Esophagus muscularis mucosa (tissue), 4 donors: Measurements from ENCODE around the gene CHCHD3.

Experiments used
- CTCF ChIP-seq, 3 experiments: fragments of 200-600 bp in 2 of 3; fragments of 450-650 bp in 1 of 3; sonication (generic) in 2 of 3; IDR thresholded peaks; one replicate each; pipeline ENCODE4 v1.5.1; 2017 to 2019; ENCODE audit warnings: antibody characterized with exemption in 3 of 3, mild to moderate bottlenecking in 2 of 3, moderate library complexity in 1 of 3
- EP300 ChIP-seq: sonication (generic); formaldehyde crosslinking; IDR thresholded peaks from one replicate; pipeline ENCODE4 v1.6.1; 2017; ENCODE audit warnings: antibody characterized with exemption
- POLR2A ChIP-seq: fragments of 450-650 bp; IDR thresholded peaks from one replicate; pipeline ENCODE4 v1.6.1; 2017; ENCODE audit warnings: antibody characterized with exemption, moderate library complexity, mild to moderate bottlenecking, low read depth
- POLR2AphosphoS5 ChIP-seq, 2 donors: sonication (generic); formaldehyde crosslinking; IDR thresholded peaks; one replicate each; pipeline ENCODE4 v1.6.1; 2017; ENCODE audit warnings: antibody characterized with exemption in 2 of 2

- TF ChIP-seq CTCF (IDR thresholded peaks at IDR 0.05) (no peak), POLR2A (no peak), POLR2AphosphoS5 (IDR thresholded peaks at IDR 0.05) (no peak), EP300 (no peak)
These were observed 27.6 kb downstream of the CHCHD3 start for GRCh38 chr7:133054162-133054840.
